HepG2 (cell line): ENCODE results near the gene USE1. TPM values are rescaled to one million over a fixed set of nuclear protein-coding genes. Genes with fewer than 3 reads are reported as not detected.

Experiments used
- ESRRA ChIP-seq: sonication (generic); formaldehyde crosslinking; IDR thresholded peaks from 2 replicates; pipeline ENCODE4 v1.5.1; 2020; ENCODE audit warnings: mild to moderate bottlenecking, low read depth, missing genetic modification reagents
- FOSL2 ChIP-seq: sonication (generic); formaldehyde crosslinking; IDR thresholded peaks from 2 replicates; pipeline ENCODE4 v1.4.0; 2020; ENCODE audit warnings: missing genetic modification reagents
- MTF1 ChIP-seq: sonication (generic); formaldehyde crosslinking; IDR thresholded peaks from 2 replicates; pipeline ENCODE4 v1.5.0; 2020; ENCODE audit warnings: missing genetic modification reagents
- TARDBP ChIP-seq: sonication (generic); formaldehyde crosslinking; IDR thresholded peaks from 2 replicates; pipeline ENCODE4 v1.8.0; 2022; ENCODE audit warnings: mild to moderate bottlenecking, missing genetic modification reagents
- ZC3H13 ChIP-seq: sonication (generic); formaldehyde crosslinking; IDR thresholded peaks from 2 replicates; pipeline ENCODE4 v1.8.1; 2023; ENCODE audit warnings: mild to moderate bottlenecking, missing genetic modification reagents, moderate library complexity
- ZNF333 ChIP-seq: sonication (generic); formaldehyde crosslinking; IDR thresholded peaks from 2 replicates; pipeline ENCODE4 v1.4.0; 2020; ENCODE audit warnings: mild to moderate bottlenecking, missing genetic modification reagents, borderline replicate concordance
- ZNF569 ChIP-seq: sonication (generic); formaldehyde crosslinking; IDR thresholded peaks from 2 replicates; pipeline ENCODE4 v1.5.0; 2020; ENCODE audit warnings: mild to moderate bottlenecking, missing genetic modification reagents, moderate library complexity, borderline replicate concordance
- ZNF572 ChIP-seq: sonication (generic); formaldehyde crosslinking; IDR thresholded peaks from 2 replicates; pipeline ENCODE4 v1.5.1; 2020; ENCODE audit warnings: mild to moderate bottlenecking, missing genetic modification reagents
- polyA plus RNA-seq, 8 experiments: library from polyadenylated mRNA; depleted of rRNA in 3 of 8; stranded (reverse) in 7 of 8; unstranded in 1 of 8; fragments of >200 nt; fragmentation: Illumina TruSeq in 4 of 8; extraction: Trizol in 4 of 8; gene quantifications; 2 replicates each; pipeline versions ENCODE4 v1.2.1 to v1.2.3, GENCODE V29; 2011 to 2016; ENCODE audit warnings: low read depth in 4 of 8, missing spikeins in 1 of 8, mixed read lengths in 1 of 8; ENCODE audit not compliant: insufficient read depth in 1 of 8
- total RNA-seq, 5 experiments: library from RNA; depleted of rRNA; stranded (reverse); fragments of >200 nt; fragmentation: Illumina TruSeq; extraction: Trizol; gene quantifications; 2 replicates each; pipeline ENCODE4 v1.2.3, GENCODE V29; 2016; ENCODE audit warnings: low read depth in 1 of 5
- TF ChIP-seq, protein P1 (sequence below), 2 experiments: fragments of 450-650 bp in 1 of 2; sonication (generic) in 1 of 2; formaldehyde crosslinking; IDR thresholded peaks; 2 replicates each; pipeline versions ENCODE4 v1.5.0 to v1.8.0; 2020 to 2022; ENCODE audit warnings: mild to moderate bottlenecking in 1 of 2, missing genetic modification reagents in 1 of 2
- TF ChIP-seq, protein P2 (sequence below): sonication (generic); formaldehyde crosslinking; IDR thresholded peaks from 2 replicates; pipeline ENCODE4 v1.4.0; 2020; ENCODE audit warnings: missing genetic modification reagents, borderline replicate concordance
- TF ChIP-seq, protein P3 (sequence below): IDR thresholded peaks from 2 replicates; pipeline ENCODE4 v1.6.1; 2016; ENCODE audit warnings: missing compliant biosample characterization, missing genetic modification reagents, borderline replicate concordance
- TF ChIP-seq, protein P4 (sequence below), 2 experiments: sonication (generic) in 1 of 2; formaldehyde crosslinking in 1 of 2; IDR thresholded peaks; 2 replicates each; pipeline versions ENCODE4 v1.5.1 to v1.6.1; 2011 to 2020; ENCODE audit warnings: borderline replicate concordance in 1 of 2, low read depth in 1 of 2, low read length in 1 of 2, mild to moderate bottlenecking in 1 of 2, missing genetic modification reagents in 1 of 2, moderate library complexity in 1 of 2
- TF ChIP-seq, protein P5 (sequence below): sonication (generic); formaldehyde crosslinking; IDR thresholded peaks from 2 replicates; pipeline ENCODE4 v1.4.0; 2020; ENCODE audit warnings: missing genetic modification reagents, borderline replicate concordance
- TF ChIP-seq, protein P6 (sequence below): IDR thresholded peaks from 2 replicates; pipeline ENCODE4 v1.6.1; 2016; ENCODE audit warnings: low read depth, control low read depth

The USE1 gene
- total and polyA plus RNA-seq, 2 of the 13 experiments (the other 11 are each of a cell fraction or from before 2014, with no cell fraction given) = 9.9 to 17.6 TPM

DNA sequence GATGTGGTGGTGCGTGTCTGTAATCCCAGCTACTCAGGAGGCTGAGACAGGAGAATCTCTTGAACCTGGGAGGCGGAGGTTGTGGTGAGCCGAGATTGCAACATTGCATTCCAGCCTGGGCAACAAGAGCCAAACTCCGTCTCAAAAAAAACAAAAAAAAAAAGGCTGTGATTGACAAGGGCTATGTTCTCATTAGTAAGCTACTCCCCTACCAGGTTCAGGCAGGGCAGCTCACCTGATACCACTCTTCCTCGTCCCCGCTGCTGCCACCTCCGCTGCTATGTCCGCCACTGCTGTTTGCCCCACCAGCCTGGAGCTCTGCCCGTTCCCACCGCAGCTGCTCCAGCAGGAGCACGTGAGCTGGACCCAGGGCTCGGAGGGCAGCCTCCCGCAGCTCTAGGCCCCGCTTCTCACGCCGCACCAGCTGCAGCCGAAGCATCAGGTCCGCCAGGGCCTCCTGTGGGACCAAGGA lies 40.0 kb downstream of the USE1 start (continued):
- TF ChIP-seq FOSL2 = 0 out of 2 replicates have a peak, but pooled peaks have one; percentile 33
- TF ChIP-seq, protein P1, sequence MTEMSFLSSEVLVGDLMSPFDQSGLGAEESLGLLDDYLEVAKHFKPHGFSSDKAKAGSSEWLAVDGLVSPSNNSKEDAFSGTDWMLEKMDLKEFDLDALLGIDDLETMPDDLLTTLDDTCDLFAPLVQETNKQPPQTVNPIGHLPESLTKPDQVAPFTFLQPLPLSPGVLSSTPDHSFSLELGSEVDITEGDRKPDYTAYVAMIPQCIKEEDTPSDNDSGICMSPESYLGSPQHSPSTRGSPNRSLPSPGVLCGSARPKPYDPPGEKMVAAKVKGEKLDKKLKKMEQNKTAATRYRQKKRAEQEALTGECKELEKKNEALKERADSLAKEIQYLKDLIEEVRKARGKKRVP (CRISPR knock-in tag; IDR thresholded peaks at IDR 0.05) = no peak
- no peak for TF ChIP-seq ZNF333 (CRISPR knock-in tag)
- TF ChIP-seq, protein P2, sequence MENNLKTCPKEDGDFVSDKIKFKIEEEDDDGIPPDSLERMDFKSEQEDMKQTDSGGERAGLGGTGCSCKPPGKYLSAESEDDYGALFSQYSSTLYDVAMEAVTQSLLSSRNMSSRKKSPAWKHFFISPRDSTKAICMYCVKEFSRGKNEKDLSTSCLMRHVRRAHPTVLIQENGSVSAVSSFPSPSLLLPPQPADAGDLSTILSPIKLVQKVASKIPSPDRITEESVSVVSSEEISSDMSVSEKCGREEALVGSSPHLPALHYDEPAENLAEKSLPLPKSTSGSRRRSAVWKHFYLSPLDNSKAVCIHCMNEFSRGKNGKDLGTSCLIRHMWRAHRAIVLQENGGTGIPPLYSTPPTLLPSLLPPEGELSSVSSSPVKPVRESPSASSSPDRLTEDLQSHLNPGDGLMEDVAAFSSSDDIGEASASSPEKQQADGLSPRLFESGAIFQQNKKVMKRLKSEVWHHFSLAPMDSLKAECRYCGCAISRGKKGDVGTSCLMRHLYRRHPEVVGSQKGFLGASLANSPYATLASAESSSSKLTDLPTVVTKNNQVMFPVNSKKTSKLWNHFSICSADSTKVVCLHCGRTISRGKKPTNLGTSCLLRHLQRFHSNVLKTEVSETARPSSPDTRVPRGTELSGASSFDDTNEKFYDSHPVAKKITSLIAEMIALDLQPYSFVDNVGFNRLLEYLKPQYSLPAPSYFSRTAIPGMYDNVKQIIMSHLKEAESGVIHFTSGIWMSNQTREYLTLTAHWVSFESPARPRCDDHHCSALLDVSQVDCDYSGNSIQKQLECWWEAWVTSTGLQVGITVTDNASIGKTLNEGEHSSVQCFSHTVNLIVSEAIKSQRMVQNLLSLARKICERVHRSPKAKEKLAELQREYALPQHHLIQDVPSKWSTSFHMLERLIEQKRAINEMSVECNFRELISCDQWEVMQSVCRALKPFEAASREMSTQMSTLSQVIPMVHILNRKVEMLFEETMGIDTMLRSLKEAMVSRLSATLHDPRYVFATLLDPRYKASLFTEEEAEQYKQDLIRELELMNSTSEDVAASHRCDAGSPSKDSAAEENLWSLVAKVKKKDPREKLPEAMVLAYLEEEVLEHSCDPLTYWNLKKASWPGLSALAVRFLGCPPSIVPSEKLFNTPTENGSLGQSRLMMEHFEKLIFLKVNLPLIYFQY = no peak
- TF ChIP-seq, protein P3, sequence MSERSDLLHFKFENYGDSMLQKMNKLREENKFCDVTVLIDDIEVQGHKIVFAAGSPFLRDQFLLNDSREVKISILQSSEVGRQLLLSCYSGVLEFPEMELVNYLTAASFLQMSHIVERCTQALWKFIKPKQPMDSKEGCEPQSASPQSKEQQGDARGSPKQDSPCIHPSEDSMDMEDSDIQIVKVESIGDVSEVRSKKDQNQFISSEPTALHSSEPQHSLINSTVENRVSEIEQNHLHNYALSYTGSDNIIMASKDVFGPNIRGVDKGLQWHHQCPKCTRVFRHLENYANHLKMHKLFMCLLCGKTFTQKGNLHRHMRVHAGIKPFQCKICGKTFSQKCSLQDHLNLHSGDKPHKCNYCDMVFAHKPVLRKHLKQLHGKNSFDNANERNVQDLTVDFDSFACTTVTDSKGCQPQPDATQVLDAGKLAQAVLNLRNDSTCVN (CRISPR knock-in tag) = 0 out of 2 replicates have a peak, but pooled peaks have one; percentile 41
- peak; percentile 33; the same call in 1 of the 2 replicates for TF ChIP-seq TARDBP (CRISPR knock-in tag)
- 0 out of 2 replicates have a peak, but pooled peaks have one; percentile 10 for TF ChIP-seq ZC3H13 (CRISPR knock-in tag)
- TF ChIP-seq, protein P4, sequence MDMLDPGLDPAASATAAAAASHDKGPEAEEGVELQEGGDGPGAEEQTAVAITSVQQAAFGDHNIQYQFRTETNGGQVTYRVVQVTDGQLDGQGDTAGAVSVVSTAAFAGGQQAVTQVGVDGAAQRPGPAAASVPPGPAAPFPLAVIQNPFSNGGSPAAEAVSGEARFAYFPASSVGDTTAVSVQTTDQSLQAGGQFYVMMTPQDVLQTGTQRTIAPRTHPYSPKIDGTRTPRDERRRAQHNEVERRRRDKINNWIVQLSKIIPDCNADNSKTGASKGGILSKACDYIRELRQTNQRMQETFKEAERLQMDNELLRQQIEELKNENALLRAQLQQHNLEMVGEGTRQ (IDR thresholded peaks at IDR 0.05; ENCODE audit: low read depth, low read length) = no peak
- TF ChIP-seq, protein P4 (CRISPR knock-in tag; IDR thresholded peaks at IDR 0.05; ENCODE audit: borderline replicate concordance) = peak; percentile 73; the same call in 1 of the 2 replicates
- TF ChIP-seq, protein P5, sequence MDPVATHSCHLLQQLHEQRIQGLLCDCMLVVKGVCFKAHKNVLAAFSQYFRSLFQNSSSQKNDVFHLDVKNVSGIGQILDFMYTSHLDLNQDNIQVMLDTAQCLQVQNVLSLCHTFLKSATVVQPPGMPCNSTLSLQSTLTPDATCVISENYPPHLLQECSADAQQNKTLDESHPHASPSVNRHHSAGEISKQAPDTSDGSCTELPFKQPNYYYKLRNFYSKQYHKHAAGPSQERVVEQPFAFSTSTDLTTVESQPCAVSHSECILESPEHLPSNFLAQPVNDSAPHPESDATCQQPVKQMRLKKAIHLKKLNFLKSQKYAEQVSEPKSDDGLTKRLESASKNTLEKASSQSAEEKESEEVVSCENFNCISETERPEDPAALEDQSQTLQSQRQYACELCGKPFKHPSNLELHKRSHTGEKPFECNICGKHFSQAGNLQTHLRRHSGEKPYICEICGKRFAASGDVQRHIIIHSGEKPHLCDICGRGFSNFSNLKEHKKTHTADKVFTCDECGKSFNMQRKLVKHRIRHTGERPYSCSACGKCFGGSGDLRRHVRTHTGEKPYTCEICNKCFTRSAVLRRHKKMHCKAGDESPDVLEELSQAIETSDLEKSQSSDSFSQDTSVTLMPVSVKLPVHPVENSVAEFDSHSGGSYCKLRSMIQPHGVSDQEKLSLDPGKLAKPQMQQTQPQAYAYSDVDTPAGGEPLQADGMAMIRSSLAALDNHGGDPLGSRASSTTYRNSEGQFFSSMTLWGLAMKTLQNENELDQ (CRISPR knock-in tag) = no peak
- TF ChIP-seq ZNF569 (CRISPR knock-in tag) = no peak
- TF ChIP-seq ESRRA (CRISPR knock-in tag) = no peak
- no peak for TF ChIP-seq MTF1 (CRISPR knock-in tag)
- TF ChIP-seq, protein P6, sequence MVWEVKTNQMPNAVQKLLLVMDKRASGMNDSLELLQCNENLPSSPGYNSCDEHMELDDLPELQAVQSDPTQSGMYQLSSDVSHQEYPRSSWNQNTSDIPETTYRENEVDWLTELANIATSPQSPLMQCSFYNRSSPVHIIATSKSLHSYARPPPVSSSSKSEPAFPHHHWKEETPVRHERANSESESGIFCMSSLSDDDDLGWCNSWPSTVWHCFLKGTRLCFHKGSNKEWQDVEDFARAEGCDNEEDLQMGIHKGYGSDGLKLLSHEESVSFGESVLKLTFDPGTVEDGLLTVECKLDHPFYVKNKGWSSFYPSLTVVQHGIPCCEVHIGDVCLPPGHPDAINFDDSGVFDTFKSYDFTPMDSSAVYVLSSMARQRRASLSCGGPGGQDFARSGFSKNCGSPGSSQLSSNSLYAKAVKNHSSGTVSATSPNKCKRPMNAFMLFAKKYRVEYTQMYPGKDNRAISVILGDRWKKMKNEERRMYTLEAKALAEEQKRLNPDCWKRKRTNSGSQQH (CRISPR knock-in tag) = peak; percentile 64; the same call in 1 of the 2 replicates
- no peak for TF ChIP-seq ZNF572 (CRISPR knock-in tag)
